Posterior vena cava (tissue), 2 donors: ENCODE measurements around the gene MRM1. TPM values are rescaled to one million over a fixed set of nuclear protein-coding genes. Genes with fewer than 3 reads are reported as not detected.

Experiments
- DNase-seq: peaks from one replicate; pipeline ENCODE4 v3.0.0-alpha.2; 2020; ENCODE audit warnings: low spot score
- intact Hi-C, 2 donors: fragments of 100-400 bp; cut with DNase I; formaldehyde crosslinking; loops; one replicate each; pipeline versions ENCODE4 v1.14.1 to v1.14.2; 2022 to 2023
- total RNA-seq, 2 donors: library from RNA; stranded (reverse); fragmentation: NEBNext Ultra II Directional; extraction: Animal tissue kit (Norgen Biotek cat#: 25700); gene quantifications; one replicate each; pipeline ENCODE4 v1.2.1, GENCODE V29; 2021
- donor health status: DM: yes; HTN: yes; CAD: no.
- donor health status: DM: yes; HTN: yes; CAD: no.

Gene MRM1
- total RNA-seq, 2 donors from 2014 or later = 2.9 to 3.8 TPM

- no peak for DNase-seq
- intact Hi-C loops = no loop called here
Measured at GRCh38 chr17:36616061-36617029, 15.0 kb downstream of the MRM1 start.

DNA sequence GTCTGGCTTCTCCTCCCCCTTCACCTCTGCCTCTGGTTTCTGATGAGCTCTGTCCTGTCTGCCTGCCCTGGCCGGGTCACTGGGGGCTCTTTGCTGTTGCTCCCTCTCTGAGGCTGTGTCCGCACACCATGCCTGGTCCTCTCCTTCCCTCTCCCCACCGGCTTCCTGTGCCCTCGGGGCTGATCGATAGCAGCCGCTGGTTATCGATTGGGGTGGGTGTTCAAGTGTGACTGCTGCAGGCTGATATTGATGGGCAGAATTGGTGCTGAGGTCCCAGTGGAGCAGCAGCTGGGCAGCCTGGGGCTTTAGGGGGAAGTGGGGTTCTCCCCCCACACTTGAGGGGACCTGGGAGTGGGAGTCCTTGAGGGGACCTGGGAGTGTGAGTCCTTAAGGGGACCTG is 16.4 kb downstream of the MRM1 start:
- no peak for DNase-seq
- intact Hi-C loops = no loop called here

- intact Hi-C loops = loop anchor here in 1 of 2 donors (5.0 to 10.0 kb wide), 2 partner anchors 422 to 1801 kb away; no protein-coding TSS in a partner anchor
- no peak for DNase-seq
Measured at GRCh38 chr17:36623281-36623680, 21.9 kb downstream of the MRM1 start.

DNA sequence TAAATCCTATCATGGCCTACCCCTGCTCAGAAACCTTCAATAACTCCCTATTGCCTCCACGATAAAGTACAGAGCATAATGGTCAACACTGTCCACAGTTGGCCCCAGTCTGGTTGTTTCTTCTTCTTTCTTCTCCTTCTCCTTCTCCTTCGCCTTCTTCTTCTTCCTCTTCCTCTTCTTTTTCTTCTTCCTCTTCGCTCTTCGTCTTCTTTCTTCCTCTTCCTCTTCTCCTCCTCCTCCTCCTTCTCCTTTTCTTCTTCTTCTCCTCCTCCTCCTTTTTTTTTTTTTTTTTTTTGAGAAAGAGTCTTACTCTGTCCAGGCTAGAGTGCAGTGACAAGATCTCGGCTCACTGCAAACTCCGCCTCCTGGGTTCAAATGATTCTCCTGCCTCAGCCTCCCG is 23.8 kb downstream of the MRM1 start:
- intact Hi-C loops = loop anchor here in 1 of 2 donors (10.0 kb wide), 1 partner anchor 420 kb away; no protein-coding TSS in a partner anchor
- no peak for DNase-seq

DNA sequence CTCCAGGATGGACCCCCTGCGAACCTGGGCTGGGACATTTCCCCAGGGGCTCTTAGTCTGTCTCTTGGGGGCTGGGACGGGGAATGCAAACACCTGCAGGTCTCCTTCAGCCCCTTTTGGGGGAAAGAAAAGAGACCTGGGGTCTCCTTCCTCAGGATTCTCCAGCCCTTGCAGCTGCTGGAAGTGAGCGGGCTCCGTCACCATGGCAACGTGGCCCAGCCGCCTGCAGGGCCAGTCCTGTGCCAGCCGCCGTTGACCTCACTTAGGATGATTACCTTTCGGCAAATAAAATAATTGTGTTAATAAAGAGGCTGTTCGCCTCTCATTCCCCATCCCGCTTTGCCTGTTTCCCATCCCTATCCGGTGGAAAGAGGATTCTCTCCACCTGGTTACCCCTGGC is 25.7 kb downstream of the MRM1 start:
- intact Hi-C loops = loop anchor here in 1 of 2 donors (10.0 kb wide), 1 partner anchor 418 kb away; no protein-coding TSS in a partner anchor
- no peak for DNase-seq

DNA sequence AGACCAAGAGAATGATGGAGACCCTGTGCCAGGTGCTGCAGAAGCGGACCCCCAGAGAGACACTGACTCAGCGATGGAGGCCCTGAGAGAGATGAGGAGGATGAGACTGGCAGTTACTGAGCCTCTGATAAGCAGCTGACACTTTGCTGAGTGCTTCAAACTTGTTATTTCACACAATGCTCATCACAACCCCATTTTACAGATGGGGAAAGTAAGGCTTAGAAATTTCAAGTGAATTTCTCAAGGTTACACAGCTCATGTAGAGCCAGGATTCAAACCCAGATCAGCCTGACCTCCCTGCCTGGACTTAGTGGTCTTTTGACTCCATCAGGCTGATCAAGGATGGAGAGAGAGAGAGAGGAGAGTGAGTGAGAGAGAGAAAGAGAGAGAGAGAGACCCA is 27.2 kb downstream of the MRM1 start:
- no peak for DNase-seq
- intact Hi-C loops = loop anchor here in 1 of 2 donors (10.0 kb wide), 1 partner anchor 416 kb away; no protein-coding TSS in a partner anchor

DNA sequence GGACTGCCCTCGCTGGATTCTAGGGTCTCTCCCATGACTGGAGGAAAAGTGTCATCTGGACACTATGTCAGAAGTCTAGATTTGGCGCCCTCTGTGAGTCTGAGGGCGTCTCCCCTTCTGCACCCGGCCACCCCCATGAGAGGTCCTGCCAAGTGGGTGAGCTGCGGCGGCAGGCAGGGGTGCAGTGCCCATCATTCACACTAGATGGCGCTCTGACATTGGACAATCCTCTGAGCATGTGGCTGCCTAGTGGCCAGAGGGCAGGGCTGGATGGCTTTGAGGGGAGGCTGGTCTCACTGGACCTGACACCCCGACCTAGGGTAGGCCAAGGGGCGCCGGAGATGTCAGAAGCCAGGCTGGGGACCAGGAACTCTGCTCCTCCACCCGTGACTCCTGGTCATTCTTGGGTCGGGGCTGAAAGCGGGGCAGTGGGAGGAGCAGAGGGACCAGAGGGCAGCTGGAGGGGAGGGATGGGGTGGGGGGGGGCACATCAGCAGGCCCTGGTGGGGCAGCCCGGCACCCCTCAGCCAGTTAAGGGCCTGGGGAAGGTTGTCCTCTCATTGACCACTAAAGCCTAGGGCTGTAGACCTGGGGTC is 28.0 kb downstream of the MRM1 start:
- intact Hi-C loops = loop anchor here in 1 of 2 donors (10.0 kb wide), 1 partner anchor 415 kb away; no protein-coding TSS in a partner anchor
- peak; percentile 92 for DNase-seq

- no peak for DNase-seq
- intact Hi-C loops = loop anchor here (5.0 to 10.0 kb wide), 2 partner anchors 415 to 417 kb away; no protein-coding TSS in a partner anchor
Measured at GRCh38 chr17:36629970-36630502, 28.7 kb downstream of the MRM1 start.

DNA sequence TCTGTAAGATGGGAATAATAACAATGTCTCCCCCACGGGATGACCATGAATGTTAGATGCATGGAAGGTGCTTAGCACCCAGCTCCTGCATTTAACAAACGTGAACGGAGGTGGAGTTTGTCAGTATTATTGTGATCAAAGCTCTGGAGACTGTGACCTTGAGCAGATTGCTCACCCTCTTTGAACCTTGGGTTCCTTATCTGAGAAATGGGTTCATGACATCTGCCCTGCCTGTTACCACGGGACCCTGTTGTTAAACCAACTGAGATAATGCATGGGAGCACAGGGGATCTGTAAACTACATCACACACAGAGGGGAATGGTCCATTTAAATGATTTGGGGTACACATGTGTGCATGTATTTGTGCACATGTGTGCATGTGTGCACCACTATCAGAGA is 29.6 kb downstream of the MRM1 start:
- intact Hi-C loops = loop anchor here in 1 of 2 donors (5.0 kb wide), 1 partner anchor 416 kb away; no protein-coding TSS in a partner anchor

DNA sequence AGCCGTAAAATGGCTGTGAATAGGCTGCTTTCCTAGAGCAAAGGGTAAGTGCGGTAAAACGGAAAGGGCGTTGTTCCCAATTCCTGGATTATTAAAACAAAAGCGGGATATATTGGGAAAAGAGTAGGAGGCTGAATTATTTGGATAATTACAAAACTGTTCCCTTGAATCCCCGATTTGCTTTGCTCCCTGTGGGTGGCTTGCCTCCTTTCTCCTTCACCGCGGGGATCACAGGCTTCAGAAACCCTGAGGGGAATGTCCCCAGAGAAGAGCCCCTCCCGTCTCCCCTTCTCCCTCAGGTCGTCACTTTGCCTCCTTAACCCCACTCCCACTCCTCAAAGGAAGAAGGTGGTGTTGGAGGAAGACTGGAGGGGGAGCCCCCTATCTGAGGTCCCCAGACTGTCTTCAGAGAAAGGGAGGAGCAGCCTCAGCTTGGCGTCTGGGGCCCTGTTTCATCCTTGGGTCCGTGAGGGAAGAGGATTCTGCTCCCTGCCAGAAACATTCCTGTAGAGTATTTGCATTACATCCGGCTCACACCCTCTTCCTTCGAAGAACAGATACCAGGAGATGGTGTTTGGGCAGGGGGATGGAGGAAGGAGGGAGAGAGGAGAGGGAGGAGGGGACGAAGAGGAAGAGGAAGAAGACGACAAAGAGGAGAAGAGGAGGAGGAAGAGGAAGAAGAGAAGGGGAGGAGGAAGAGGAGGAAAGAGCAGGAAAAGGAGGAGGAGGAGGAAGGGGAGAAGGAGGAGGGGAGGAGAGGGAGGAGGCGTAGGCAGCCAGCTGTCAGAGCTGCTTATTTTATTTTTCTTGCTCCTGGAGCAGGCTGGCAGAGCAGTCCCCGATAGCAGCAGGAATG is 31.8 kb downstream of the MRM1 start:
- intact Hi-C loops = loop anchor here in 1 of 2 donors (5.0 kb wide), 1 partner anchor 414 kb away; no protein-coding TSS in a partner anchor
- no peak for DNase-seq

More for the DNA sequence above, 29.6 kb downstream of the MRM1 start:
- DNase-seq = no peak

DNA sequence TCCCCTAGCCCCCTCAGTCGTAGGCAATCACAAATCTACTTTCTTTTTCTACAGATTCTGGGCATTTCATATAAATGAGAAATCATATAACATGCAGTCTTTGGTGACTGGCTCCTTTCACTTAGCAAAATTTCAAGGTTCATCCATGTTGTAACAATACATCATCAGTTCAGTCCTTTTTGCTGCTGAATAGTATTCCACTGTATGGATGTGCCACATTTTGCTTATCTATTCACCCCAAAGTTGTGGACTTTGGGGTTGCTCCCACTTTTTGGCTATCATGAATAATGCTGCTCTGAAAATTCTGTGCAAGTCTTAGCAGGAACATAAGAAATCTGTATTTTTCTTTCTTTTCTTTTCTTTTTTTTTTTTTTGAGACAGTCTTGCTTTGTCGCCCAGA is 39.0 kb downstream of the MRM1 start:
- intact Hi-C loops = no loop called here
- DNase-seq = no peak

- intact Hi-C loops = no loop called here
- DNase-seq = no peak
Measured at GRCh38 chr17:36640836-36641235, 39.5 kb downstream of the MRM1 start.

DNA sequence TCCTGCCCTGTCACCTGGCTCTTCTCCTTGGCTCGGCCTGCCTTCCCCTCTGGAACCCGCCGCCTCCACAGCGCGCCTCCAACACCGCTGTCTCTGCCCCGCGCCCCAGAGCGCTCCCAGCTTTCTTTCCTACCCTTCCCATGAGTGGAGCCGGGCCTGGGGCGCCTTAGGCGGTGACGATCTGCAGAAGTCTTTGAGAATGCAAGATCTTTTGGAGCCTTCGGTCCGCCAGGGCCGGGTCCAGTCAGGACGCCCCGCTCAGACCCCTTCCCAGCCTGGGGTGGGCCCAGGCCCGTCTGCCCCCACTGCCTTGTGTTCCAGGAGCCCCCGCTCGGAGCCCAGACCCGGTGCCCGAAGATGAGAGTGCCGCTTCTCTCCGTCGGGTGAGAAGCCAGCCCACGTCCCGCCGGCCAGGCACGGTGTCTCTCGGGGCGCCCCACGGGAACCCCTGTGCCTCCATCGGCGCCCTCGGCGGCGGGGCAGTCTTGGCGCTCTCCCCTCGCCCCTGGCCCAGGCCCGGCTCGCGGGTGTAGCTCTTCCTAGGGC is 40.0 kb downstream of the MRM1 start:
- no peak for DNase-seq
- intact Hi-C loops = no loop called here

GRCh38 chr17:36641877-36642845 is 40.8 kb downstream of the MRM1 start:
- intact Hi-C loops = no loop called here
- DNase-seq = no peak

DNA sequence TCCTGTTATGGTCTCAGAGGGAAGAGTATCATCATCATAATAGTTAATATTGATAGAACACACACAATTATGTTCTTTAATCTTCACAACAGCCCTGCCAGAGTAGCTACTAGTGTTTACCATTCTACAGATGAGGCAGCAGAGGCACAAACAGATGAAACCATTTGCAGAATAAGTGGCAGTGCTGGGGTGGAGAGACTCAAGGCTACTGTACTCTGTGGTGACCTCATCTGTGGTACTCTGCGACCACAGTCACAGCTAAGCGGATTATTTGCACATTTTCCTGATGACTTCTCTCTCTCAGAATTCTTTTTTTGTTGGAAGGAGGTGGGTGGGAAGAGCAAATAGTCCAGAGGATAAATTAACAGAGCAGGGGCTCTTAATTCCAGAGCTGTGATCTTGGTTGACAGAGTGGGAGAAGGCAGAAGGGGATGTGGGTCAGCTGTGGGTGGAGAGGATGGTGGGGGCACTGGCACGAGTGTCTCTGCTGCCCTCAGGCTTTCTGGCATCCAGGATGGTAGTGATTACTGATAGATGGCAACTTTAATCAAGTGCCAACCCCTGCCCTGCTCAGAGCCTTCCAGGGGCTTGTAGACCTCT is 41.8 kb downstream of the MRM1 start:
- DNase-seq = no peak
- intact Hi-C loops = no loop called here

DNA sequence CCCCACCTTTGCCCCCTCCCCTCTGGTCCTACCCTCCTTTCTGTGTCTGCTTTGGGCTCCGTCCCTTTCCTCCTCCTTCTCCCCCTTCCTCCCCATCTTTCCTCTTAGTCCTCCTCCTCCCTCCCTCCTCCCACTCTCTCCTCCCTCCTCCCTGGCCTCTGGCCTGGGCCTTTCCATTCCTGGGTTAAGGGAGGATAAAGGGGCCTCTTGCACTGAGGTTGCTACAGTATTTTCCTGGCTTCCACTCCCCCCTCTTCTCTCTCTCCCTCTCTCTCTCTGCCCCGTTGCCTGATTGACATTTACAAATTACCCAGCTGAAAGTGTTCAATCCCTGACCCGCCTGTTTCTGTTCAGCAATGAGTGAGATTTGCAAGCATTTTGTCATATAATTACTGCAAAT is 44.0 kb downstream of the MRM1 start:
- no peak for DNase-seq
- intact Hi-C loops = no loop called here

DNA sequence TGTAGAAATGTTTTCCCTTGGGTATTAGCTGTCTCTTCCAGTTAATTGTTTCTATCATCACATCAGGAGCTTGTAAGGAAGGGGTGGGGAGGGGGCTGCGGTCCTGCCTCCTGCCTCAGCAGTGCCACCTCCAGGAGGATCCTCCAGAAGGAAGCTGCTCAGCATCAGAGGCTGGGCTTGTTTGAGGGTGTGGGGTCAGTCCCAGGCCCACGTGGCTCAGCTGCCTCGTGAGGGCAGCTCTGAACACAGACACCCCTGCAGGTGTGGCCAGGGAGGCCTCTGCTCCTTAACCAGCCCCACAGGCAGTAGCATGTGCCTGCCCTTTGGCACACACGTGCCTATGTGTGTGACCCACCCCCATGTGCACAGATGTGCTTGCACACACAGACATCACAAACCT is 46.3 kb downstream of the MRM1 start:
- DNase-seq = no peak
- intact Hi-C loops = no loop called here
